DMS153 (cell line): ENCODE measurements around the gene RNF130.
"Not testable (repeated sequence)": the region's sequence is repeated elsewhere in the genome, so short reads cannot be mapped to it uniquely, and the experiment has no call there.

Experiments
- DNase-seq: peaks from one replicate; lab custom pipeline; 2025; lab: John Stamatoyannopoulos, UW

RNF130 gene

DNA sequence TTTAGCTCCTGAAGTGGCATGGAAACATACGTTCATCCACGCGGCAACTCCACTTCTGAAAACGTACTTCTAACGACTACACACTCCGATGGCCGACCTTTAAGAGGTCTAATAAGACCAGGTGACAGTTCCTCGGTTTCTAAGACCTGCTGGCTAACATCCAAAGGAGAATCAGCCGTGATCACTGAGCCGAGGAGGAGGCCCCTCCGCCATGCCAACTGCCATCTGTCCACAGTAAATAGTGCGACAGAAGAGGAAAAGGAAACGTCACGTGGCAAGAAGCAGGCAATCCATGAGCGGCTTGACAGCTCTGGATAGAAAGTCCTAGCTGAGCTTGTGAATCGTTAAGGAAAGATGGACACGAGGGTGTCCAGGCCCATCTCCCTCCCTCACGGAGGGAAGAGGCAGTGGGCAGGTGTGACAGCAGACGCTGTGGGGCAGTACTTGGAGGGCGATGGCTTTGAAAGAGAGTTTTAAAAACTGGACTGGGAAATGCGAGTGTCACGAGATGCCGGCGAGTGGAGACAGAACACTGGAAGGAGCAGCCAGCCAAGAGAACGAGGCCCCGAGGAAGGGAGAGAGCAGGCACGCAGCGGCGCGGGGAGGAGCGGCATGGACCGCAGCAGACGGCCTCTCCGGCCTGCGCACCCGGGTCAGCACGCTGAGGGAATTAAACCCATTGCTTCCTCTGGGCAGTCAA, 97.2 kb downstream of the RNF130 start:
- peak; percentile 18 for DNase-seq

DNA sequence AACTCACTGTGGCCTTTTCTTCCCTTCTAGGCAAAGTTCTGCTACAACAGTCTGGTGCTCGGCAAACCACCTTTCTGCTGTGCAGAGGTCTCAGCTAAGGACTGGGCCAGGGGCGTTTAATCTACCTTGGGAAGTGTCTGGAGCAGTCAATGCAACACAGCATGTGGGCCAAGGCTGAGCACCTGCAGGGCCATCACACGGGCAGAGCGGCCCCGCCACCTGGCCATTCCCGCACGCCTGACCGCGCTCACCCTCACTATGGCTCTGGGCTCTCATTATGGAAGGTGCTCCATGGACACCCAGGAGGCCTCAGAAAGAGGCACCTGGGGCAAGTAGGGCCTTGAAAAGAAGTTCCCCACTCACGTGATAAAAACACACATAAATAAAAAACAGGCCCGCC, 98.2 kb downstream of the RNF130 start:
- no peak for DNase-seq

DNA sequence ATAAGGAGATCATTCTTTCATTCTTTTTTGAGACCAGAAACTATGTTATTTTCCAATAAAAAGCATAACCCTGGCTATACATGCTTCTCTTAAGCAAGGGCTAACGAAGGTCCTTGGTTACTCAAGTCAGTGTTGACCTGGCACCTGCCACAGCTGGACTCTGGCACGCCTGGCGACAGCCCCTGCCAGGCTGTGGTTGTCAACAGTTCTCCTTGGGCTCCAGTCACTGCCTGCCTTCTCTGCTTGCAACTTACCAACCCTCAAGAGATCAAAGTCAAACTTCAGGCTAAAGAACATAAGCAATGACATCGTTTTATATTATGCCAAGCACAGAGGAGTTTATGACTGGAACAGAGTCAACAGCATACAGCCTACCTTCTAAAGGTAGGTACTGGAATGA, 102.4 kb downstream of the RNF130 start:
- DNase-seq = no peak

DNA sequence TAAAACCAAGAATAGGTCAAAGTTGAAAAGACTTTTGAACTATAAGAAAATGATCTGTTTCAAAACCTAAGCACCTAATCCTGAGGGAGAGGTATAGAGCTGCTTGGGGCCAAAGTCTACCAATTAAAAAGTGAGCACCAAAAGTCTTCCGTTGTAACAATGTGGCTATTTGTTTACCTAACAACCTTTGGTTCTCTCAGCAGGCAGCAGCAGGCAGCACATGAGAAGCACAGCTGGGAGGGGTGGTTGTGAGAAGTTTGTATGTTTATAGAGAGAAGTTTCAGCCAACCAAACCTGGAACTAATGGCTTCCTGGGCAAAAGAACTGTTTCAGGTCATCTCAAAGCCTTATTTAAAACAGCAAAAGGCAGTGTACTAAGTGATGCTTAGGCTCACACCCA, 104.1 kb downstream of the RNF130 start:
- no peak for DNase-seq

DNA sequence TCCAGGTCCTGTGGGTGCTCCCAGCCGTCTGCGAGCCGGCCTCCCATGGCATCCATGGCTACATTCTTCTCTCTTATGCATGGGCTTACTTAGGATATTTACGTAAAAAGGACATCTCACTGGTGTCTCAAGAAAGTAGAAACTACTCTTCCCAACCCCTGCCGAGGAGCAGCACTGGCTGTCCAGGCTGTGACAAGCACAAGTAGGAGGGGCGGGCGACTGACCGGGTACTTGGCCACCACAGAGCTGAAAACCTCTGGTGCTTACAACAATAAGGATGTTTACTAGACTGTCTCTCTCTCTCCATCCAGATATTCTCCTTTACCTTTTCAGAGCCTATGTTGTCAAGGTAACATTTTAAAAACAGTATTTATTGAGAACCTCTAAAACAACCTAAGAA, 107.5 kb downstream of the RNF130 start:
- DNase-seq = no peak

DNA sequence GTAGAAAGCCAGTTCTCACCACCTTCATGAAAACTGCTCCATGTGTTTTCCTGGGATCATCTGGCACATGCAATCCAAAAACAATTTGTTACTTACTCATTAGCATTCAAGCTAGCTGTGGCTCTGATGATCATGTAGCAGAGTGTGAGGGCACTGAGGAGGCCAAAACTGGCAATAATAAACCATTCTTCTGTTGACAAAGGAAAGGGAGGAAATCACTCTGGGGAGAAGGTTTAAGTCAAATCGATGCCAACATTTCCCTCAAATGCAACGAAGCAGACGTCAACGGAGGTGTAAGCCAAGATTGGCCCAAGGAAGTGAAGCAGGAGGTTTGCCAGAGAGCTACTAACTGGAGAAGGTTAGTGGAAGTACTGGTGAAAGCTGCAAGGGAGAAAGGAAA, 108.2 kb downstream of the RNF130 start:
- DNase-seq = no peak

GRCh38 chr5:179960204-179960831, 111.2 kb downstream of the RNF130 start:
- no peak for DNase-seq

DNA sequence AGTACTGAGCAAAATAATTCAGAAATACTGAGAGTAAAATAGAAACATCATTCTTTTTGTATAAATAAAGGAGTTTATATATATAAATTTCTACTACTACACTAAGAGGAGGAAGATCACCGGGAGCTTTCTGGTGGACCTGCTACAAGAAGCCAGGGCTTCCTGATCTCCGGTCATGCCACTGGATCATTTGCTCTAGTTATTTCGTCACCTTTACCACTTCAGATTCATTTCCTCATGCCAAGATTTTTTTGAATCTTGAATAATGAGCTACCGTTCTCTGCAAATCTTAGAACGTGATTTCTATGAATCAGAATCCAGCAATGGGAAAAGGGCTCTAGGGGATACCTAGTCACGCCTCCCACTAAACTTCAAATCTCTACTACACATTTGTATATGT, 111.9 kb downstream of the RNF130 start:
- DNase-seq = no peak

- not testable (repeated sequence) for DNase-seq
Observed at GRCh38 chr5:179959118-179959517, 112.4 kb downstream of the RNF130 start.

GRCh38 chr5:179955630-179956029, 115.9 kb downstream of the RNF130 start:
- DNase-seq = no peak

- no peak for DNase-seq
Observed at GRCh38 chr5:179955062-179955461, 116.5 kb downstream of the RNF130 start.

DNA sequence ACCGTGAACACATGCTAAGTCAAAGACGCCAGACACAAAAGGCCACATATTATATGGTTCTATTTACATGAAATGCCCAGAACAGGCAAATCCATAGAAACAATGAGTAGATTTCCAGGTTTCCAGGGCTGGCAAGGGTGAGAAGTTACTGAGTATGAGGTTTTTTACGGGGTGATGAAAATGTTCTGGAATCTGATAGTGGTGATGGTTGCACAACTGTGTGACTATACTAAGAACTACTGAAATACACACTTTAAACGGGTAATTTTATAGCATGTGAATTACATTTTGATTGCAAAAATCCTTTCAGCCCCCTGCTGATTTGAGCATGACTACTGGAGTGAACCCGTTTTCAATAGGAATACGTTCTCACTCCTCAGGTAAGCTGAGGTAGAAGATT, 117.1 kb downstream of the RNF130 start:
- DNase-seq = no peak

- DNase-seq = no peak
Observed at GRCh38 chr5:179953987-179954386, 117.6 kb downstream of the RNF130 start.

GRCh38 chr5:179936976-179937681, 134.4 kb downstream of the RNF130 start:
- no peak for DNase-seq

- DNase-seq = no peak
Observed at GRCh38 chr5:179930788-179931473, 140.6 kb downstream of the RNF130 start.

- no peak for DNase-seq
Observed at GRCh38 chr5:179927824-179928223, 143.7 kb downstream of the RNF130 start.

- no peak for DNase-seq
Observed at GRCh38 chr5:179926657-179927056, 144.9 kb downstream of the RNF130 start.

- DNase-seq = no peak
Observed at GRCh38 chr5:179923436-179923835, 148.1 kb downstream of the RNF130 start.

GRCh38 chr5:179920175-179920574, 151.4 kb downstream of the RNF130 start:
- no peak for DNase-seq

DNA sequence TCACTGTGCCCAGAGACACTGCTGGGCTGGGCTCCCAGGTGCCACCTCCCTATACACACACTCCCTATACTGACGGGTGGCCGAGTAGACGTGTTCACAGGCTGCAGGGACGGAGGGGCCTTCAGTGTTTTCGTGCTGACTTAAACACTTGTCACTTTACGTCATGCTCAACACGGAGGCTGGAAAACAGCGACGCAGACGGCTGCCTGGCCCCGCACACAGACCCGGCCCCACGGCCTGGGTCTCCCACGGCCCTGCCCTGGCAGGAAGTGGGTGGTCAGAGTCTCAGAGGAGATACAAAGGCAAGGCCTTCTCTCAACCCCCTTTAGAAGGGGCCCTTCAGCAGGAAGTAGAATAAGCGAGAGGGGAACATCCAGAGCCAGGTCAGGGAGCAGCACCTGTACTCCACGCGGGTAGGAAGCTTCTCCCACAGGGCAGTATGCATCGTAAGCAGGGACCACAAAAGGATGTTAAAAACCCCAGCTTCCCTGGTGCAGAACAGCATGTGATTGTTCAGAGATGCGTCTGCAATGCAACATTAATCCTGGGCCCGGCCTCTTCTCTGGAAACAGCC, 152.0 kb downstream of the RNF130 start:
- DNase-seq = no peak

GRCh38 chr5:179918742-179919486, 152.6 kb downstream of the RNF130 start:
- DNase-seq = no peak

DNA sequence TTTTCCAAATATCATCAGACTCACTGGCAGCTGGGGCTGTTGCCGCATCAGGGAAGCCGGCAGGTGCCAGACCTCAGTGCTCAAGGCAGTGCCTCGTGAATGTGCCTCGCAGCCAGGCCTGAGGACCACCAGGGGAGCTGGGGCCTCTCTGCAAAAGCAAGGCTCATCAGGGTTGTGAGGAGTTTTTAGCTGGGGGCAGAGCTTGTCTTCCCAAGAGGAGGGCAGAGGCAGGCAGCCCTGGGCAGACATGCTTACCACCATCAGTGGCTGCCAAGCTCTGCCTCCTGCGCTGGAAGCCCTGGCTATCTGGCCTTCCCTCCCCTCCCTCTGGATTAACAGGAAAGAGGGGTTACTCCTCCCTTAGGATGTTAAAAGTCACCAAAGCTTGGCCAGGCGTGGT, 155.0 kb downstream of the RNF130 start:
- no peak for DNase-seq
